ENCODE results near the gene GLE1.
"Not testable (repeated sequence)": the region's sequence is repeated elsewhere in the genome, so short reads cannot be mapped to it uniquely, and the experiment has no call there.

DNA sequence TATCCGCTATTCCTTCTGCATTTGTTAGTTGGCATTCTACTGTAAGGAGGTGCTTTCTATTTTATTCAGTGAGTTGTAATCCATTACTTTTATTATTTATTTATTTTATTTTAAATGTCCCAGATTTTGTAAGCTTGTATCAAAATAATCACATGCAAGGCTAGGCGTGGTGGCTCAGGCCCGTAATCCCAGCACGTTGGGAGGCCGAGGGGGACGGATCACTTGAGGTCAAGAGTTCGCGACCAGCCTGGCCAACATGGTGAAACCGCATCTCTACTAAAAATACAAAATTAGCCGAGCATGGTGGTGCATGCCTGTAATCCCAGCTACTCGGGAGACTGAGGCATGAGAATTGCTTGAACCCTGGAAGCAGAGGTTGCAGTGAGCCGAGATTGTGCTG, 1.4 kb downstream of the GLE1 start:
- not testable (repeated sequence) for TF ChIP-seq POLR2AphosphoS5 (IDR thresholded peaks at IDR 0.05; ENCODE audit: low read depth)
- TF ChIP-seq, protein P1, sequence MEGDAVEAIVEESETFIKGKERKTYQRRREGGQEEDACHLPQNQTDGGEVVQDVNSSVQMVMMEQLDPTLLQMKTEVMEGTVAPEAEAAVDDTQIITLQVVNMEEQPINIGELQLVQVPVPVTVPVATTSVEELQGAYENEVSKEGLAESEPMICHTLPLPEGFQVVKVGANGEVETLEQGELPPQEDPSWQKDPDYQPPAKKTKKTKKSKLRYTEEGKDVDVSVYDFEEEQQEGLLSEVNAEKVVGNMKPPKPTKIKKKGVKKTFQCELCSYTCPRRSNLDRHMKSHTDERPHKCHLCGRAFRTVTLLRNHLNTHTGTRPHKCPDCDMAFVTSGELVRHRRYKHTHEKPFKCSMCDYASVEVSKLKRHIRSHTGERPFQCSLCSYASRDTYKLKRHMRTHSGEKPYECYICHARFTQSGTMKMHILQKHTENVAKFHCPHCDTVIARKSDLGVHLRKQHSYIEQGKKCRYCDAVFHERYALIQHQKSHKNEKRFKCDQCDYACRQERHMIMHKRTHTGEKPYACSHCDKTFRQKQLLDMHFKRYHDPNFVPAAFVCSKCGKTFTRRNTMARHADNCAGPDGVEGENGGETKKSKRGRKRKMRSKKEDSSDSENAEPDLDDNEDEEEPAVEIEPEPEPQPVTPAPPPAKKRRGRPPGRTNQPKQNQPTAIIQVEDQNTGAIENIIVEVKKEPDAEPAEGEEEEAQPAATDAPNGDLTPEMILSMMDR (IDR thresholded peaks at IDR 0.05; ENCODE audit: insufficient read depth, low read length), result not testable (repeated sequence)
- TF ChIP-seq, protein P2, sequence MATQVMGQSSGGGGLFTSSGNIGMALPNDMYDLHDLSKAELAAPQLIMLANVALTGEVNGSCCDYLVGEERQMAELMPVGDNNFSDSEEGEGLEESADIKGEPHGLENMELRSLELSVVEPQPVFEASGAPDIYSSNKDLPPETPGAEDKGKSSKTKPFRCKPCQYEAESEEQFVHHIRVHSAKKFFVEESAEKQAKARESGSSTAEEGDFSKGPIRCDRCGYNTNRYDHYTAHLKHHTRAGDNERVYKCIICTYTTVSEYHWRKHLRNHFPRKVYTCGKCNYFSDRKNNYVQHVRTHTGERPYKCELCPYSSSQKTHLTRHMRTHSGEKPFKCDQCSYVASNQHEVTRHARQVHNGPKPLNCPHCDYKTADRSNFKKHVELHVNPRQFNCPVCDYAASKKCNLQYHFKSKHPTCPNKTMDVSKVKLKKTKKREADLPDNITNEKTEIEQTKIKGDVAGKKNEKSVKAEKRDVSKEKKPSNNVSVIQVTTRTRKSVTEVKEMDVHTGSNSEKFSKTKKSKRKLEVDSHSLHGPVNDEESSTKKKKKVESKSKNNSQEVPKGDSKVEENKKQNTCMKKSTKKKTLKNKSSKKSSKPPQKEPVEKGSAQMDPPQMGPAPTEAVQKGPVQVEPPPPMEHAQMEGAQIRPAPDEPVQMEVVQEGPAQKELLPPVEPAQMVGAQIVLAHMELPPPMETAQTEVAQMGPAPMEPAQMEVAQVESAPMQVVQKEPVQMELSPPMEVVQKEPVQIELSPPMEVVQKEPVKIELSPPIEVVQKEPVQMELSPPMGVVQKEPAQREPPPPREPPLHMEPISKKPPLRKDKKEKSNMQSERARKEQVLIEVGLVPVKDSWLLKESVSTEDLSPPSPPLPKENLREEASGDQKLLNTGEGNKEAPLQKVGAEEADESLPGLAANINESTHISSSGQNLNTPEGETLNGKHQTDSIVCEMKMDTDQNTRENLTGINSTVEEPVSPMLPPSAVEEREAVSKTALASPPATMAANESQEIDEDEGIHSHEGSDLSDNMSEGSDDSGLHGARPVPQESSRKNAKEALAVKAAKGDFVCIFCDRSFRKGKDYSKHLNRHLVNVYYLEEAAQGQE (IDR thresholded peaks at IDR 0.05; ENCODE audit: insufficient replicate concordance, low read depth), result not testable (repeated sequence)

Measured in HL-60 (cell line).